OCI-LY3 (cell line): ENCODE measurements around the gene PRKG2.

ENCODE experiments used
- H2AFZ ChIP-seq: fragments of 200-600, 300-600 bp; shearing (Covaris generic); 2 replicates; pipeline ENCODE4 v1.6.0; 2014; ENCODE audit warnings: antibody characterized with exemption, low read depth, low read length
- H3K27ac ChIP-seq: fragments of 200-600, 300-600 bp; sonication (generic); 2 replicates; pipeline ENCODE4 v1.5.1; 2014; ENCODE audit warnings: mild to moderate bottlenecking, low read length, moderate library complexity, mixed read lengths
- H3K27me3 ChIP-seq: fragments of 200-600, 300-600 bp; sonication (generic); 2 replicates; pipeline ENCODE4 v1.6.1; 2014; ENCODE audit warnings: low read depth, low read length, mixed read lengths
- H3K36me3 ChIP-seq: fragments of 200-600, 300-600 bp; sonication (generic); replicated peaks from 2 replicates; pipeline ENCODE3; 2014; ENCODE audit warnings: low read depth, low read length, mixed read lengths
- H3K4me1 ChIP-seq: fragments of 300-600, 200-600 bp; sonication (generic); 2 replicates; pipeline ENCODE4 v1.6.1; 2014; ENCODE audit warnings: low read length, mixed read lengths
- H3K4me2 ChIP-seq: fragments of 200-600, 300-600 bp; sonication (generic); 2 replicates; pipeline ENCODE4 v1.6.1; 2014; ENCODE audit warnings: low read length, mixed read lengths
- H3K4me3 ChIP-seq: fragments of 300-600, 200-600 bp; sonication (generic); 2 replicates; pipeline ENCODE4 v1.5.1; 2014; ENCODE audit warnings: antibody characterized with exemption, mild to moderate bottlenecking, low read length, moderate library complexity
- H3K79me2 ChIP-seq: fragments of 300-600, 200-600 bp; shearing (Covaris generic); 2 replicates; pipeline ENCODE4 v1.6.1; 2014; ENCODE audit warnings: mild to moderate bottlenecking, low read length, mixed read lengths
- H3K9ac ChIP-seq: fragments of 300-600, 200-600 bp; shearing (Covaris generic); 2 replicates; pipeline ENCODE4 v1.6.0; 2014; ENCODE audit warnings: mild to moderate bottlenecking, low read length, moderate library complexity
- H3K9me3 ChIP-seq: fragments of 200-600, 300-600 bp; shearing (Covaris generic); 2 replicates; pipeline ENCODE4 v1.6.1; 2014; ENCODE audit warnings: low read length, mixed read lengths; ENCODE audit not compliant: insufficient read depth
- H4K20me1 ChIP-seq: fragments of 200-600, 300-600 bp; sonication (generic); 2 replicates; pipeline ENCODE4 v1.6.1; 2016; ENCODE audit warnings: low read length, mixed read lengths; ENCODE audit not compliant: insufficient read depth
- CTCF ChIP-seq: fragments of 200-600, 300-600 bp; sonication (generic); IDR thresholded peaks from 2 replicates; pipeline ENCODE4 v1.5.1; 2014; ENCODE audit warnings: antibody characterized with exemption, low read length, low read depth
- EZH2phosphoT487 ChIP-seq: fragments of 200-600 bp; shearing (Covaris generic); IDR thresholded peaks from 2 replicates; pipeline ENCODE4 v1.6.1; 2018; ENCODE audit warnings: antibody characterized with exemption, mixed run types, low read depth

The PRKG2 gene

GRCh38 chr4:81096566-81096965 lies 118.5 kb downstream of the PRKG2 start:
- Histone ChIP-seq H3K4me1 (peaks cover 11% of the 10 kb centered on the region), H3K27me3 (no peaks in the 10 kb centered on the region), H3K4me2 (no peak overlapping the region), H2AFZ (no peak overlapping the region), H3K27ac (no peak overlapping the region), H3K79me2 (no peaks in the 10 kb centered on the region), H3K4me3 (no peak overlapping the region), H3K36me3 (no peaks in the 10 kb centered on the region), H4K20me1 (no peaks in the 10 kb centered on the region), H3K9me3 (no peaks in the 10 kb centered on the region), H3K9ac (no peak overlapping the region)
- no peak for TF ChIP-seq EZH2phosphoT487
- no peak for TF ChIP-seq CTCF

- TF ChIP-seq EZH2phosphoT487: no peak
- TF ChIP-seq CTCF: no peak
- no peak overlapping the region for H3K4me3 ChIP-seq
- H3K27me3 ChIP-seq: no peaks in the 10 kb centered on the region
- H3K9ac ChIP-seq: no peak overlapping the region
- no peak overlapping the region for H2AFZ ChIP-seq
- no peaks in the 10 kb centered on the region for H4K20me1 ChIP-seq
- H3K4me2 ChIP-seq: peak overlapping the region; percentile 32
- H3K4me1 ChIP-seq: peaks cover 11% of the 10 kb centered on the region
- no peaks in the 10 kb centered on the region for H3K36me3 ChIP-seq
- H3K27ac ChIP-seq: no peak overlapping the region
- H3K79me2 ChIP-seq: no peaks in the 10 kb centered on the region
- H3K9me3 ChIP-seq: no peaks in the 10 kb centered on the region
Observed at GRCh38 chr4:81095389-81095788, 119.6 kb downstream of the PRKG2 start.

GRCh38 chr4:81093720-81094401 lies 121.2 kb downstream of the PRKG2 start:
- no peak overlapping the region for H3K4me3 ChIP-seq
- no peaks in the 10 kb centered on the region for H3K27me3 ChIP-seq
- no peaks in the 10 kb centered on the region for H3K79me2 ChIP-seq
- H2AFZ ChIP-seq: no peak overlapping the region
- no peaks in the 10 kb centered on the region for H3K9me3 ChIP-seq
- no peak overlapping the region for H3K27ac ChIP-seq
- no peaks in the 10 kb centered on the region for H4K20me1 ChIP-seq
- no peak overlapping the region for H3K4me2 ChIP-seq
- no peaks in the 10 kb centered on the region for H3K36me3 ChIP-seq
- H3K4me1 ChIP-seq: peaks cover 11% of the 10 kb centered on the region
- no peak overlapping the region for H3K9ac ChIP-seq
- no peak for TF ChIP-seq CTCF
- TF ChIP-seq EZH2phosphoT487: no peak

GRCh38 chr4:81085979-81086378 lies 129.0 kb downstream of the PRKG2 start:
- TF ChIP-seq EZH2phosphoT487: no peak
- TF ChIP-seq CTCF: no peak
- no peaks in the 10 kb centered on the region for H3K27me3 ChIP-seq
- no peaks in the 10 kb centered on the region for H3K4me1 ChIP-seq
- no peak overlapping the region for H3K4me2 ChIP-seq
- no peak overlapping the region for H3K27ac ChIP-seq
- H3K36me3 ChIP-seq: no peaks in the 10 kb centered on the region
- no peak overlapping the region for H3K9ac ChIP-seq
- no peaks in the 10 kb centered on the region for H3K9me3 ChIP-seq
- H3K4me3 ChIP-seq: no peak overlapping the region
- H2AFZ ChIP-seq: no peak overlapping the region
- H4K20me1 ChIP-seq: no peaks in the 10 kb centered on the region
- H3K79me2 ChIP-seq: no peaks in the 10 kb centered on the region
